ENCODE measurements around the gene ACP5.
"Not testable (repeated sequence)": the region's sequence is repeated elsewhere in the genome, so short reads cannot be mapped to it uniquely, and the experiment has no call there.

The ACP5 gene

GRCh38 chr19:11577451-11578257 lies at the start of gene ACP5:
Gene ACP5 (minus strand): TSS chr19:11577645. CDS start chr19:11577317, 328 bp downstream.
- no peak for DNase-seq (ENCODE audit: low read depth)

- DNase-seq (ENCODE audit: low read depth): no peak
Observed at GRCh38 chr19:11626252-11626651, 48.8 kb upstream of the ACP5 start.

GRCh38 chr19:11624069-11624463 lies 46.6 kb upstream of the ACP5 start:
- DNase-seq (ENCODE audit: low read depth): no peak

- not testable (repeated sequence) for DNase-seq (ENCODE audit: low read depth)
Observed at GRCh38 chr19:11622401-11622800, 45.0 kb upstream of the ACP5 start.

GRCh38 chr19:11620553-11620952 lies 43.1 kb upstream of the ACP5 start:
- DNase-seq (ENCODE audit: low read depth): no peak

- DNase-seq (ENCODE audit: low read depth): no peak
Observed at GRCh38 chr19:11617180-11618062, 40.0 kb upstream of the ACP5 start.

GRCh38 chr19:11612816-11613511 lies 35.5 kb upstream of the ACP5 start:
- no peak for DNase-seq (ENCODE audit: low read depth)

- DNase-seq (ENCODE audit: low read depth): no peak
Observed at GRCh38 chr19:11611730-11612129, 34.3 kb upstream of the ACP5 start.

GRCh38 chr19:11606484-11606883 lies 29.0 kb upstream of the ACP5 start:
- no peak for DNase-seq (ENCODE audit: low read depth)

GRCh38 chr19:11599704-11600103 lies 22.3 kb upstream of the ACP5 start:
- not testable (repeated sequence) for DNase-seq (ENCODE audit: low read depth)

- no peak for DNase-seq (ENCODE audit: low read depth)
Observed at GRCh38 chr19:11598746-11599145, 21.3 kb upstream of the ACP5 start.

GRCh38 chr19:11598103-11598483 lies 20.6 kb upstream of the ACP5 start:
- DNase-seq (ENCODE audit: low read depth): no peak

- DNase-seq (ENCODE audit: low read depth): peak; percentile 95
Observed at GRCh38 chr19:11597202-11598102, 20.0 kb upstream of the ACP5 start, which contains the start of gene ZNF627. Gene ZNF627 (plus strand): TSS chr19:11597483. CDS start chr19:11597628, 145 bp downstream.

- no peak for DNase-seq (ENCODE audit: low read depth)
Observed at GRCh38 chr19:11596156-11596555, 18.7 kb upstream of the ACP5 start.

GRCh38 chr19:11594084-11594483 lies 16.6 kb upstream of the ACP5 start:
- DNase-seq (ENCODE audit: low read depth): no peak

GRCh38 chr19:11587975-11588631 lies 10.7 kb upstream of the ACP5 start:
- DNase-seq (ENCODE audit: low read depth): no peak

- peak; percentile 60 for DNase-seq (ENCODE audit: low read depth)
Observed at GRCh38 chr19:11587302-11587974, 10.0 kb upstream of the ACP5 start.

GRCh38 chr19:11586331-11586730 lies 8.9 kb upstream of the ACP5 start:
- DNase-seq (ENCODE audit: low read depth): no peak

- DNase-seq (ENCODE audit: low read depth): no peak
Observed at GRCh38 chr19:11581740-11582139, 4.3 kb upstream of the ACP5 start.

GRCh38 chr19:11580116-11580515 lies 2.7 kb upstream of the ACP5 start:
- DNase-seq (ENCODE audit: low read depth): no peak

All from activated T-helper 9 cell treated with anti-CD3 and anti-CD28 coated beads, Interleukin-2, amount 50 U/mL, for 16 hours (primary cell).